ENCODE data around the gene TRIM7. TPM values are rescaled to one million over a fixed set of nuclear protein-coding genes. Genes with fewer than 3 reads are reported as not detected.
"Not testable (repeated sequence)": the region's sequence is repeated elsewhere in the genome, so short reads cannot be mapped to it uniquely, and the experiment has no call there.

The TRIM7 gene
- total and polyA plus RNA-seq, 2 donors (not counting 1 experiment from before 2014, with no cell fraction given) = 4.7 to 7.3 TPM

GRCh38 chr5:181217803-181218062 lies 12.7 kb upstream of the TRIM7 start:
- Histone ChIP-seq H3K9ac (ENCODE audit: insufficient read depth, low read length) (no peak overlapping the region), H2AFZ (ENCODE audit: low read length) (peak overlapping the region; percentile 63), H3K79me2 (ENCODE audit: control insufficient read depth, insufficient read depth, low read length) (no peaks in the 10 kb centered on the region), H3K4me2 (ENCODE audit: extremely low read depth, insufficient read depth, low read length) (peak overlapping the region; percentile 69), H3K27ac (ENCODE audit: insufficient read depth, low read length) (no peak overlapping the region), H4K20me1 (ENCODE audit: control insufficient read depth, extremely low read depth, insufficient read depth, low read length) (no peaks in the 10 kb centered on the region), H3K27me3 (ENCODE audit: control insufficient read depth, insufficient read depth, low read length) (no peaks in the 10 kb centered on the region), H3K4me3 (replicated peaks in 1 of 4; ENCODE audit: control extremely low read depth in 1 of 4, insufficient read depth in 1 of 4, low read depth in 3 of 4, low read length in 4 of 4) (peak overlapping the region; percentile 23 to 59 (median 46)), H3K9me3 (ENCODE audit: control insufficient read depth, insufficient read depth, low read depth, low read length) (no peaks in the 10 kb centered on the region), H3K4me1 (ENCODE audit: control insufficient read depth, extremely low read depth, insufficient read depth, low read length) (peaks cover 5% of the 10 kb centered on the region), H3K36me3 (ENCODE audit: control insufficient read depth, insufficient read depth, low read length) (no peaks in the 10 kb centered on the region)
- TF ChIP-seq EZH2 (IDR thresholded peaks at IDR 0.05; ENCODE audit: low read length, missing control alignments) (no peak), CTCF (conservative IDR thresholded peaks at IDR 0.05 in 1 of 2, IDR thresholded peaks at IDR 0.05 in 1 of 2; ENCODE audit: low read depth in 1 of 2, low read length in 2 of 2) (no peak)
- no peak for DNase-seq (ENCODE audit: low read depth in 2 of 2)

GRCh38 chr5:181217111-181217802 lies 12.3 kb upstream of the TRIM7 start:
- Histone ChIP-seq H3K79me2 (ENCODE audit: control insufficient read depth, insufficient read depth, low read length) (no peaks in the 10 kb centered on the region), H3K36me3 (ENCODE audit: control insufficient read depth, insufficient read depth, low read length) (no peaks in the 10 kb centered on the region), H3K9ac (ENCODE audit: insufficient read depth, low read length) (peak overlapping the region; percentile 8), H3K4me1 (ENCODE audit: control insufficient read depth, extremely low read depth, insufficient read depth, low read length) (peaks cover 5% of the 10 kb centered on the region), H3K27me3 (ENCODE audit: control insufficient read depth, insufficient read depth, low read length) (no peaks in the 10 kb centered on the region), H3K4me3 (replicated peaks in 1 of 4; ENCODE audit: control extremely low read depth in 1 of 4, insufficient read depth in 1 of 4, low read depth in 3 of 4, low read length in 4 of 4) (peak overlapping the region; percentile 23 to 59 (median 46)), H3K9me3 (ENCODE audit: control insufficient read depth, insufficient read depth, low read depth, low read length) (no peaks in the 10 kb centered on the region), H3K27ac (ENCODE audit: insufficient read depth, low read length) (no peak overlapping the region), H3K4me2 (ENCODE audit: extremely low read depth, insufficient read depth, low read length) (peak overlapping the region; percentile 69), H2AFZ (ENCODE audit: low read length) (peak overlapping the region; percentile 63), H4K20me1 (ENCODE audit: control insufficient read depth, extremely low read depth, insufficient read depth, low read length) (no peaks in the 10 kb centered on the region)
- DNase-seq (ENCODE audit: low read depth in 2 of 2) = peak; percentile 54 to 58
- TF ChIP-seq EZH2 (IDR thresholded peaks at IDR 0.05; ENCODE audit: low read length, missing control alignments) (no peak), CTCF (conservative IDR thresholded peaks at IDR 0.05 in 1 of 2, IDR thresholded peaks at IDR 0.05 in 1 of 2; ENCODE audit: low read depth in 1 of 2, low read length in 2 of 2) (peak; percentile 6 to 21)

GRCh38 chr5:181215997-181216989 lies 11.3 kb upstream of the TRIM7 start:
- Histone ChIP-seq H3K79me2 (ENCODE audit: control insufficient read depth, insufficient read depth, low read length) (no peaks in the 10 kb centered on the region), H3K4me2 (ENCODE audit: extremely low read depth, insufficient read depth, low read length) (peak overlapping the region; percentile 58), H3K27ac (ENCODE audit: insufficient read depth, low read length) (no peak overlapping the region), H3K9me3 (ENCODE audit: control insufficient read depth, insufficient read depth, low read depth, low read length) (no peaks in the 10 kb centered on the region), H3K27me3 (ENCODE audit: control insufficient read depth, insufficient read depth, low read length) (no peaks in the 10 kb centered on the region), H3K36me3 (ENCODE audit: control insufficient read depth, insufficient read depth, low read length) (no peaks in the 10 kb centered on the region), H2AFZ (ENCODE audit: low read length) (peak overlapping the region; percentile 82), H3K4me1 (ENCODE audit: control insufficient read depth, extremely low read depth, insufficient read depth, low read length) (peaks cover 5% of the 10 kb centered on the region), H3K9ac (ENCODE audit: insufficient read depth, low read length) (no peak overlapping the region), H4K20me1 (ENCODE audit: control insufficient read depth, extremely low read depth, insufficient read depth, low read length) (no peaks in the 10 kb centered on the region), H3K4me3 (replicated peaks in 1 of 4; ENCODE audit: control extremely low read depth in 1 of 4, insufficient read depth in 1 of 4, low read depth in 3 of 4, low read length in 4 of 4) (peak overlapping the region; percentile 28 to 62 (median 46))
- DNase-seq (ENCODE audit: low read depth in 2 of 2) = no peak
- TF ChIP-seq EZH2 (IDR thresholded peaks at IDR 0.05; ENCODE audit: low read length, missing control alignments) (no peak), CTCF (conservative IDR thresholded peaks at IDR 0.05 in 1 of 2, IDR thresholded peaks at IDR 0.05 in 1 of 2; ENCODE audit: low read depth in 1 of 2, low read length in 2 of 2) (no peak)

GRCh38 chr5:181214249-181214648 lies 9.3 kb upstream of the TRIM7 start:
- not testable (repeated sequence) for H3K79me2 ChIP-seq (ENCODE audit: control insufficient read depth, insufficient read depth, low read length); H3K9ac ChIP-seq (ENCODE audit: insufficient read depth, low read length); H3K27ac ChIP-seq (ENCODE audit: insufficient read depth, low read length); H3K4me2 ChIP-seq (ENCODE audit: extremely low read depth, insufficient read depth, low read length); DNase-seq (ENCODE audit: low read depth in 2 of 2); H3K9me3 ChIP-seq (ENCODE audit: control insufficient read depth, insufficient read depth, low read depth, low read length); H4K20me1 ChIP-seq (ENCODE audit: control insufficient read depth, extremely low read depth, insufficient read depth, low read length); H2AFZ ChIP-seq (ENCODE audit: low read length); H3K4me1 ChIP-seq (ENCODE audit: control insufficient read depth, extremely low read depth, insufficient read depth, low read length); H3K27me3 ChIP-seq (ENCODE audit: control insufficient read depth, insufficient read depth, low read length); H3K36me3 ChIP-seq (ENCODE audit: control insufficient read depth, insufficient read depth, low read length); H3K4me3 ChIP-seq (replicated peaks in 1 of 4; ENCODE audit: control extremely low read depth in 1 of 4, insufficient read depth in 1 of 4, low read depth in 3 of 4, low read length in 4 of 4)

All from fibroblast of lung (primary cell).